ENCODE results near the gene NFIX. TPM values are rescaled to one million over a fixed set of nuclear protein-coding genes. Genes with fewer than 3 reads are reported as not detected.

The NFIX gene
- total and polyA plus RNA-seq, 2 of the 13 experiments (the other 11 are each of a cell fraction or from before 2014, with no cell fraction given) = 3.4 to 5.4 TPM

GRCh38 chr19:13045812-13046211 lies 50.5 kb downstream of the NFIX start:
- in situ Hi-C loops (cut with HindIII; ENCODE audit: extremely low pct_ligation_motif_present, low pct_unique_long_range_greater_than_20kb) = no loop called here
- H3K27me3 ChIP-seq (ENCODE audit: control insufficient read depth in 1 of 2, insufficient read depth in 2 of 2, low read length in 2 of 2) = no peaks in the 10 kb centered on the region
- no peak overlapping the region for H3K4me3 ChIP-seq (replicated peaks in 1 of 3; ENCODE audit: insufficient read depth in 1 of 3, low read depth in 2 of 3, low read length in 3 of 3)
- peaks cover 5% of the 10 kb centered on the region; the same call in 1 of the 2 replicates for H4K20me1 ChIP-seq (ENCODE audit: insufficient read depth, low read length)
- ChIA-PET POLR2A (no interaction called here), CTCF (ENCODE audit: low intra/inter-chr PET ratio, low total read pairs) (no interaction called here)
- no peak overlapping the region for H3K9ac ChIP-seq (ENCODE audit: insufficient read depth, low read depth, low read length)
- H3K36me3 ChIP-seq (replicated peaks in 1 of 2; ENCODE audit: control insufficient read depth in 1 of 2, insufficient read depth in 2 of 2, low read length in 2 of 2) = peaks cover 11 to 27% of the 10 kb centered on the region in 2 experiments; a peak in 4 of 5 replicates
- DNase-seq (ENCODE audit: low spot score) = no peak
- H3K4me1 ChIP-seq (ENCODE audit: insufficient read depth, low read length) = peaks cover 30% of the 10 kb centered on the region
- H3K79me2 ChIP-seq (ENCODE audit: insufficient read depth, low read length) = peaks cover 11% of the 10 kb centered on the region
- ATAC-seq = no peak
- 93% methylated on average over 4 of the region's 4 CpGs for WGBS (ENCODE audit: low lambda C conversion rate)
- TF ChIP-seq ZNF383 (CRISPR knock-in tag; IDR thresholded peaks at IDR 0.05; ENCODE audit: borderline replicate concordance) = no peak
- TF ChIP-seq ZFP62 (CRISPR knock-in tag; IDR thresholded peaks at IDR 0.05) = no peak
- TF ChIP-seq ATF7-NPFF (CRISPR knock-in tag; IDR thresholded peaks at IDR 0.05; ENCODE audit: low read depth) = no peak
- no peak for TF ChIP-seq ZNF616 (CRISPR knock-in tag; IDR thresholded peaks at IDR 0.05; ENCODE audit: low read depth)
- no peak for TF ChIP-seq ZNF788 (CRISPR knock-in tag; IDR thresholded peaks at IDR 0.05; ENCODE audit: borderline replicate concordance)
- TF ChIP-seq HOXA3 (CRISPR knock-in tag; IDR thresholded peaks at IDR 0.05) = no peak
- no peak for TF ChIP-seq TAF1 (CRISPR knock-in tag; IDR thresholded peaks at IDR 0.05)
- FAIRE-seq = no peak
- H3K4me2 ChIP-seq (ENCODE audit: low read depth, low read length) = no peak overlapping the region
- intact Hi-C loops (cut with micrococcal nuclease; ENCODE audit: unreplicated experiment) = no loop called here
- H2AFZ ChIP-seq (ENCODE audit: low read length) = no peak overlapping the region
- H3K27ac ChIP-seq (ENCODE audit: extremely low read length, insufficient read depth, low read length) = no peak overlapping the region
- BruUV-seq (replicated peaks) = no TSS peak
- no peaks in the 10 kb centered on the region for H3K9me3 ChIP-seq (ENCODE audit: low read length)

GRCh38 chr19:13047374-13047773 lies 52.1 kb downstream of the NFIX start:
- ATAC-seq = no peak
- Histone ChIP-seq H3K27ac (ENCODE audit: extremely low read length, insufficient read depth, low read length) (no peak overlapping the region), H3K36me3 (replicated peaks in 1 of 2; ENCODE audit: control insufficient read depth in 1 of 2, insufficient read depth in 2 of 2, low read length in 2 of 2) (peaks cover 11 to 27% of the 10 kb centered on the region in 2 experiments; a peak in 4 of 5 replicates), H4K20me1 (ENCODE audit: insufficient read depth, low read length) (peaks cover 10% of the 10 kb centered on the region), H3K4me2 (ENCODE audit: low read depth, low read length) (no peak overlapping the region), H3K9me3 (ENCODE audit: low read length) (no peaks in the 10 kb centered on the region), H3K27me3 (ENCODE audit: control insufficient read depth in 1 of 2, insufficient read depth in 2 of 2, low read length in 2 of 2) (no peaks in the 10 kb centered on the region), H3K4me1 (ENCODE audit: insufficient read depth, low read length) (peaks cover 37% of the 10 kb centered on the region), H2AFZ (ENCODE audit: low read length) (no peak overlapping the region), H3K9ac (ENCODE audit: insufficient read depth, low read depth, low read length) (no peak overlapping the region), H3K4me3 (replicated peaks in 1 of 3; ENCODE audit: insufficient read depth in 1 of 3, low read depth in 2 of 3, low read length in 3 of 3) (no peak overlapping the region), H3K79me2 (ENCODE audit: insufficient read depth, low read length) (peaks cover 14% of the 10 kb centered on the region)
- CTCF ChIA-PET (ENCODE audit: low intra/inter-chr PET ratio, low total read pairs) = no interaction called here
- POLR2A ChIA-PET = no interaction called here
- BruUV-seq (replicated peaks) = no TSS peak
- no peak for TF ChIP-seq TGIF2 (CRISPR knock-in tag; IDR thresholded peaks at IDR 0.05)
- TF ChIP-seq SALL1 (CRISPR knock-in tag; IDR thresholded peaks at IDR 0.05) = no peak
- TF ChIP-seq RORA (CRISPR knock-in tag; IDR thresholded peaks at IDR 0.05) = no peak
- no peak for TF ChIP-seq SNAPC2 (CRISPR knock-in tag; IDR thresholded peaks at IDR 0.05)
- TF ChIP-seq STAT6 (CRISPR knock-in tag; IDR thresholded peaks at IDR 0.05; ENCODE audit: borderline replicate concordance) = no peak
- no peak for TF ChIP-seq ZNF441 (CRISPR knock-in tag; IDR thresholded peaks at IDR 0.05; ENCODE audit: borderline replicate concordance)
- TF ChIP-seq NR0B2 (CRISPR knock-in tag; IDR thresholded peaks at IDR 0.05) = no peak
- TF ChIP-seq ZNF570 (CRISPR knock-in tag; IDR thresholded peaks at IDR 0.05; ENCODE audit: borderline replicate concordance) = no peak
- TF ChIP-seq ZNF232 (CRISPR knock-in tag; IDR thresholded peaks at IDR 0.05; ENCODE audit: borderline replicate concordance) = no peak
- TF ChIP-seq DR1 (CRISPR knock-in tag; IDR thresholded peaks at IDR 0.05) = no peak
- in situ Hi-C loops (cut with HindIII; ENCODE audit: extremely low pct_ligation_motif_present, low pct_unique_long_range_greater_than_20kb) = no loop called here
- no peak for FAIRE-seq
- WGBS (ENCODE audit: low lambda C conversion rate) = 97% methylated on average over 7 of the region's 7 CpGs
- no peak for DNase-seq (ENCODE audit: low spot score)
- intact Hi-C loops (cut with micrococcal nuclease; ENCODE audit: unreplicated experiment) = no loop called here
